K562 (cell line): ENCODE data around the gene ALOX5. TPM values are rescaled to one million over a fixed set of nuclear protein-coding genes. Genes with fewer than 3 reads are reported as not detected.

Source experiments
- BHLHE40 ChIP-seq: IDR thresholded peaks from 2 replicates; pipeline ENCODE4 v1.6.1; 2011; ENCODE audit warnings: low read length, improper control_type of control experiment
- CBFA2T2 ChIP-seq: fragments of 450-650 bp; conservative IDR thresholded peaks from 2 replicates; pipeline ENCODE4 v1.6.1; 2017; ENCODE audit warnings: mild to moderate bottlenecking
- CEBPB ChIP-seq: fragments of 450-650 bp; IDR thresholded peaks from 2 replicates; pipeline ENCODE4 v1.6.1; 2016; ENCODE audit warnings: missing genetic modification characterization, missing compliant biosample characterization
- CHCHD3 ChIP-seq: fragments of 250-450 bp; sonication (Bioruptor Pico); IDR thresholded peaks from 2 replicates; pipeline ENCODE4 v2.1.2; 2022; ENCODE audit warnings: mild to moderate bottlenecking
- HIVEP1 ChIP-seq: fragments of 250-450 bp; sonication (Bioruptor Pico); IDR thresholded peaks from 2 replicates; pipeline ENCODE4 v1.4.0; 2020; ENCODE audit warnings: mild to moderate bottlenecking
- KDM5B ChIP-seq: fragments of 200-600 bp; sonication (generic); IDR thresholded peaks from 2 replicates; pipeline ENCODE4 v1.6.1; 2012; ENCODE audit warnings: low read depth, mild to moderate bottlenecking, moderate library complexity, low read length, control low read depth, inconsistent platforms; ENCODE audit not compliant: insufficient replicate concordance
- MLLT1 ChIP-seq, 2 experiments: fragments of 450-650 bp; IDR thresholded peaks; 2 replicates each; pipeline ENCODE4 v1.6.1; 2016
- NBN ChIP-seq: fragments of 450-650 bp; IDR thresholded peaks from 2 replicates; pipeline ENCODE4 v1.6.1; 2016; ENCODE audit warnings: low read depth, mild to moderate bottlenecking
- POLR2H ChIP-seq: IDR thresholded peaks from 2 replicates; pipeline ENCODE4 v1.6.1; 2016; ENCODE audit warnings: missing genetic modification characterization, low read depth, mild to moderate bottlenecking, control low read depth, missing compliant biosample characterization, moderate library complexity
- RBM25 ChIP-seq: fragments of 200-400 bp; formaldehyde crosslinking; IDR thresholded peaks from 2 replicates; pipeline ENCODE4 v1.6.1; 2018; ENCODE audit warnings: low read length, low read depth, moderate library complexity; ENCODE audit not compliant: severe bottlenecking
- TAF15 ChIP-seq: fragments of 200-400 bp; formaldehyde crosslinking; IDR thresholded peaks from 2 replicates; pipeline ENCODE4 v1.6.1; 2017; ENCODE audit warnings: mild to moderate bottlenecking, low read depth, low read length, moderate library complexity
- TSHZ1 ChIP-seq: fragments of 250-450 bp; sonication (Bioruptor Pico); IDR thresholded peaks from 2 replicates; pipeline ENCODE4 v1.4.0; 2020; ENCODE audit warnings: mild to moderate bottlenecking, moderate library complexity
- ZNF217 ChIP-seq: sonication (generic); formaldehyde crosslinking; IDR thresholded peaks from 2 replicates; pipeline ENCODE4 v1.8.0; 2022; ENCODE audit warnings: mild to moderate bottlenecking, missing genetic modification reagents
- ZNF41 ChIP-seq: fragments of 250-450 bp; sonication (Bioruptor Pico); conservative IDR thresholded peaks from 2 replicates; pipeline ENCODE4 v1.4.0; 2020; ENCODE audit warnings: mild to moderate bottlenecking
- ZNF707 ChIP-seq: fragments of 250-450 bp; sonication (Bioruptor Pico); conservative IDR thresholded peaks from 2 replicates; pipeline ENCODE4 v1.8.0; 2022; ENCODE audit warnings: inconsistent platforms, mild to moderate bottlenecking, moderate library complexity
- ZNF764 ChIP-seq: fragments of 250-450 bp; sonication (Bioruptor Pico); IDR thresholded peaks from 2 replicates; pipeline ENCODE4 v1.4.0; 2020; ENCODE audit warnings: low read depth, mild to moderate bottlenecking, moderate library complexity
- polyA plus RNA-seq, 8 experiments: library from polyadenylated mRNA; depleted of rRNA in 4 of 8; stranded (reverse) in 5 of 8; unstranded in 3 of 8; fragments of >200 nt; fragmentation: Nextera tagmentation in 2 of 8; fragmentation: Illumina TruSeq in 1 of 8; extraction: Ambion mirVana in 2 of 8; extraction: Trizol in 1 of 8; gene quantifications; 2 replicates each; pipeline versions ENCODE4 v1.2.1 to v1.2.3, GENCODE V29; 2011 to 2014; ENCODE audit warnings: inconsistent platforms in 1 of 8, missing spikeins in 1 of 8
- total RNA-seq, 7 experiments: library from RNA; depleted of rRNA in 6 of 7; stranded (reverse); fragments of >200 nt in 6 of 7; fragmentation: Illumina TruSeq in 2 of 7; extraction: Trizol in 2 of 7; gene quantifications; 2 replicates each; pipeline versions ENCODE4 v1.2.1 to v1.2.3, GENCODE V29; 2011 to 2021; ENCODE audit warnings: low replicate concordance in 1 of 7
- TF ChIP-seq, protein P1 (sequence below), 3 experiments: IDR thresholded peaks in 2 of 3; conservative IDR thresholded peaks in 1 of 3; 2 replicates each; pipeline ENCODE4 v1.5.1; 2011 to 2012; ENCODE audit warnings: low read length in 3 of 3, mild to moderate bottlenecking in 3 of 3, control low read depth in 2 of 3, improper control_type of control experiment in 1 of 3, inconsistent platforms in 1 of 3, low read depth in 1 of 3, mixed read lengths in 1 of 3, moderate library complexity in 1 of 3; ENCODE audit not compliant: insufficient read depth in 2 of 3
- TF ChIP-seq, protein P2 (sequence below): fragments of 250-450 bp; sonication (Bioruptor Pico); IDR thresholded peaks from 2 replicates; pipeline ENCODE4 v1.8.0; 2021; ENCODE audit warnings: mild to moderate bottlenecking, moderate library complexity

The ALOX5 gene
- total and polyA plus RNA-seq, 9 of the 15 experiments (the other 6 are each of a cell fraction or from before 2014, with no cell fraction given): 0.10 to 2.4 (median 1.4) TPM

- peak; percentile 83 for TF ChIP-seq ZNF707
- no peak for TF ChIP-seq TAF15
- no peak for TF ChIP-seq ZNF217 (CRISPR knock-in tag)
- TF ChIP-seq, protein P1, sequence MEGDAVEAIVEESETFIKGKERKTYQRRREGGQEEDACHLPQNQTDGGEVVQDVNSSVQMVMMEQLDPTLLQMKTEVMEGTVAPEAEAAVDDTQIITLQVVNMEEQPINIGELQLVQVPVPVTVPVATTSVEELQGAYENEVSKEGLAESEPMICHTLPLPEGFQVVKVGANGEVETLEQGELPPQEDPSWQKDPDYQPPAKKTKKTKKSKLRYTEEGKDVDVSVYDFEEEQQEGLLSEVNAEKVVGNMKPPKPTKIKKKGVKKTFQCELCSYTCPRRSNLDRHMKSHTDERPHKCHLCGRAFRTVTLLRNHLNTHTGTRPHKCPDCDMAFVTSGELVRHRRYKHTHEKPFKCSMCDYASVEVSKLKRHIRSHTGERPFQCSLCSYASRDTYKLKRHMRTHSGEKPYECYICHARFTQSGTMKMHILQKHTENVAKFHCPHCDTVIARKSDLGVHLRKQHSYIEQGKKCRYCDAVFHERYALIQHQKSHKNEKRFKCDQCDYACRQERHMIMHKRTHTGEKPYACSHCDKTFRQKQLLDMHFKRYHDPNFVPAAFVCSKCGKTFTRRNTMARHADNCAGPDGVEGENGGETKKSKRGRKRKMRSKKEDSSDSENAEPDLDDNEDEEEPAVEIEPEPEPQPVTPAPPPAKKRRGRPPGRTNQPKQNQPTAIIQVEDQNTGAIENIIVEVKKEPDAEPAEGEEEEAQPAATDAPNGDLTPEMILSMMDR (IDR thresholded peaks at IDR 0.05 in 2 of 3, conservative IDR thresholded peaks at IDR 0.05 in 1 of 3; ENCODE audit: insufficient read depth in 2 of 3, low read depth in 1 of 3, low read length in 3 of 3): no peak
- TF ChIP-seq HIVEP1 (CRISPR knock-in tag): peak; percentile 98
- TF ChIP-seq ZNF41 (CRISPR knock-in tag): peak; percentile 97
- no peak for TF ChIP-seq RBM25
- peak; percentile 81 for TF ChIP-seq BHLHE40
- peak; percentile 97 for TF ChIP-seq POLR2H (tag)
- TF ChIP-seq TSHZ1 (CRISPR knock-in tag): peak; percentile 96
- TF ChIP-seq, protein P2, sequence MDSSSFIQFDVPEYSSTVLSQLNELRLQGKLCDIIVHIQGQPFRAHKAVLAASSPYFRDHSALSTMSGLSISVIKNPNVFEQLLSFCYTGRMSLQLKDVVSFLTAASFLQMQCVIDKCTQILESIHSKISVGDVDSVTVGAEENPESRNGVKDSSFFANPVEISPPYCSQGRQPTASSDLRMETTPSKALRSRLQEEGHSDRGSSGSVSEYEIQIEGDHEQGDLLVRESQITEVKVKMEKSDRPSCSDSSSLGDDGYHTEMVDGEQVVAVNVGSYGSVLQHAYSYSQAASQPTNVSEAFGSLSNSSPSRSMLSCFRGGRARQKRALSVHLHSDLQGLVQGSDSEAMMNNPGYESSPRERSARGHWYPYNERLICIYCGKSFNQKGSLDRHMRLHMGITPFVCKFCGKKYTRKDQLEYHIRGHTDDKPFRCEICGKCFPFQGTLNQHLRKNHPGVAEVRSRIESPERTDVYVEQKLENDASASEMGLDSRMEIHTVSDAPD (CRISPR knock-in tag): peak; percentile 87
- peak; percentile 52; the same call in 1 of the 2 replicates for TF ChIP-seq ZNF764 (CRISPR knock-in tag)
- TF ChIP-seq MLLT1 (IDR thresholded peaks at IDR 0.05): 0 out of 4 replicates have a peak, but pooled peaks of 1 of the 2 experiments have one; percentile 1
- TF ChIP-seq CBFA2T2: no peak
- TF ChIP-seq CHCHD3: no peak
- peak; percentile 73 for TF ChIP-seq CEBPB (tag)
- TF ChIP-seq NBN: no peak
- TF ChIP-seq KDM5B: no peak
Observed at GRCh38 chr10:45410807-45411606, 37.0 kb downstream of the ALOX5 start (continued).
